AG20443 (cell line): ENCODE data around the gene RTN4RL2.

Source experiments
- DNase-seq: peaks from one replicate; pipeline ENCODE4 v3.0.0; 2012; ENCODE audit warnings: low spot score, mixed read lengths

Gene RTN4RL2

GRCh38 chr11:57460022-57460757, at the start of gene RTN4RL2:
TSS of gene RTN4RL2 (plus strand) at chr11:57460528. CDS start at chr11:57460866, 338 bp downstream.
- peak; percentile 55 for DNase-seq

GRCh38 chr11:57413681-57414080, 46.6 kb upstream of the RTN4RL2 start:
- DNase-seq = no peak

GRCh38 chr11:57414612-57415212, 45.6 kb upstream of the RTN4RL2 start:
- DNase-seq = no peak

GRCh38 chr11:57416436-57416835, 43.9 kb upstream of the RTN4RL2 start:
- DNase-seq = no peak

GRCh38 chr11:57417056-57417455, 43.3 kb upstream of the RTN4RL2 start:
- DNase-seq = peak; percentile 79

GRCh38 chr11:57418131-57418530, 42.2 kb upstream of the RTN4RL2 start:
- DNase-seq = no peak

GRCh38 chr11:57419146-57419545, 41.2 kb upstream of the RTN4RL2 start:
- no peak for DNase-seq

- no peak for DNase-seq
These were observed 39.3 kb upstream of the RTN4RL2 start for GRCh38 chr11:57421066-57421465.

- DNase-seq = no peak
These were observed 38.5 kb upstream of the RTN4RL2 start for GRCh38 chr11:57421805-57422204.

GRCh38 chr11:57422669-57423068, 37.7 kb upstream of the RTN4RL2 start:
- DNase-seq = no peak

- no peak for DNase-seq
These were observed 36.1 kb upstream of the RTN4RL2 start for GRCh38 chr11:57424137-57424791.

- DNase-seq = peak; percentile 70
These were observed 35.4 kb upstream of the RTN4RL2 start for GRCh38 chr11:57424792-57425564.

- peak; percentile 64 for DNase-seq
These were observed 34.5 kb upstream of the RTN4RL2 start for GRCh38 chr11:57425565-57426438.

- no peak for DNase-seq
These were observed 33.8 kb upstream of the RTN4RL2 start for GRCh38 chr11:57426439-57426928.

GRCh38 chr11:57426929-57427726, 33.2 kb upstream of the RTN4RL2 start, which contains the start of gene SLC43A3:
TSS of gene SLC43A3 (minus strand) at chr11:57427121. CDS start at chr11:57426172, 949 bp downstream.
- DNase-seq = peak; percentile 83

GRCh38 chr11:57427727-57428082, 32.6 kb upstream of the RTN4RL2 start:
- DNase-seq = peak; percentile 80

- DNase-seq = no peak
These were observed 31.7 kb upstream of the RTN4RL2 start for GRCh38 chr11:57428643-57429042.

- DNase-seq = no peak
These were observed 30.4 kb upstream of the RTN4RL2 start for GRCh38 chr11:57429946-57430345.

GRCh38 chr11:57430952-57431351, 29.4 kb upstream of the RTN4RL2 start:
- DNase-seq = no peak

GRCh38 chr11:57432149-57432561, 28.2 kb upstream of the RTN4RL2 start:
- DNase-seq = no peak
